Astrocyte of the spinal cord (primary cell): ENCODE results near the gene FRMD5.
A peak's percentile ranks its signal among the peaks of the same experiment; 100 is the strongest.

Experiments used
- DNase-seq: peaks from one replicate; pipeline ENCODE4 v3.0.0; 2011; ENCODE audit warnings: low read depth, low spot score
- H3K4me3 ChIP-seq: 2 replicates; pipeline ENCODE4 v1.5.1; 2011; ENCODE audit warnings: low read depth, mild to moderate bottlenecking, low read length, moderate library complexity
- CTCF ChIP-seq: IDR thresholded peaks from 2 replicates; pipeline ENCODE4 v1.5.1; 2012; ENCODE audit warnings: low read depth, mild to moderate bottlenecking, low read length, inconsistent platforms
- in situ Hi-C: cut with HindIII; loops from 2 replicates; pipeline ENCODE4 v1.10.0; 2017; ENCODE audit warnings: low sequenced_read_pairs

FRMD5 gene

GRCh38 chr15:43881944-43882343, 313.1 kb downstream of the FRMD5 start:
- peak; percentile 60 for TF ChIP-seq CTCF
- no peak for DNase-seq
- in situ Hi-C loops: no loop called here
- no peak overlapping the region for H3K4me3 ChIP-seq

GRCh38 chr15:43881245-43881644, 313.8 kb downstream of the FRMD5 start:
- TF ChIP-seq CTCF: no peak
- DNase-seq: no peak
- H3K4me3 ChIP-seq: no peak overlapping the region
- in situ Hi-C loops: no loop called here

GRCh38 chr15:43880406-43881194, 314.5 kb downstream of the FRMD5 start:
- no peak overlapping the region for H3K4me3 ChIP-seq
- DNase-seq: no peak
- in situ Hi-C loops: no loop called here

GRCh38 chr15:43879386-43880355, 315.4 kb downstream of the FRMD5 start:
- no peak for TF ChIP-seq CTCF
- H3K4me3 ChIP-seq: no peak overlapping the region
- no peak for DNase-seq
- in situ Hi-C loops: no loop called here

More at GRCh38 chr15:43880406-43881194, 314.5 kb downstream of the FRMD5 start:
- no peak for TF ChIP-seq CTCF

- no peak for TF ChIP-seq CTCF
- DNase-seq: no peak
- in situ Hi-C loops: no loop called here
- H3K4me3 ChIP-seq: no peak overlapping the region
Observed at GRCh38 chr15:43878446-43878845, 316.6 kb downstream of the FRMD5 start.

GRCh38 chr15:43877371-43877770, 317.7 kb downstream of the FRMD5 start:
- TF ChIP-seq CTCF: no peak
- in situ Hi-C loops: no loop called here
- no peak overlapping the region for H3K4me3 ChIP-seq
- DNase-seq: no peak
